K562 (cell line): ENCODE measurements around the gene PRMT3.

Experiments
- BRF2 ChIP-seq: IDR thresholded peaks from 3 replicates; pipeline ENCODE4 v1.6.1; 2011; ENCODE audit warnings: borderline replicate concordance, mild to moderate bottlenecking; ENCODE audit not compliant: insufficient read length, insufficient read depth
- CEBPB ChIP-seq: fragments of 450-650 bp; IDR thresholded peaks from 2 replicates; pipeline ENCODE4 v1.6.1; 2016; ENCODE audit warnings: missing genetic modification characterization, missing compliant biosample characterization
- CREB5 ChIP-seq: fragments of 250-450 bp; sonication (Bioruptor Pico); IDR thresholded peaks from 2 replicates; pipeline ENCODE4 v1.5.0; 2020; ENCODE audit warnings: mild to moderate bottlenecking
- CTCF ChIP-seq, 3 experiments: IDR thresholded peaks in 2 of 3; conservative IDR thresholded peaks in 1 of 3; 2 replicates each; pipeline ENCODE4 v1.5.1; 2011 to 2012; ENCODE audit warnings: low read length in 3 of 3, mild to moderate bottlenecking in 3 of 3, control low read depth in 2 of 3, improper control_type of control experiment in 1 of 3, inconsistent platforms in 1 of 3, low read depth in 1 of 3, mixed read lengths in 1 of 3, moderate library complexity in 1 of 3; ENCODE audit not compliant: insufficient read depth in 2 of 3
- GTF2B ChIP-seq: IDR thresholded peaks from 2 replicates; pipeline ENCODE4 v1.6.1; 2011; ENCODE audit not compliant: insufficient read length; ENCODE audit errors: extremely low read depth
- HMBOX1 ChIP-seq: sonication (generic); IDR thresholded peaks from 2 replicates; pipeline ENCODE4 v1.6.1; 2016
- MYNN ChIP-seq, 2 experiments: sonication (generic); formaldehyde crosslinking in 1 of 2; IDR thresholded peaks; 2 replicates each; pipeline versions ENCODE4 v1.5.0 to v1.6.1; 2016 to 2020; ENCODE audit warnings: antibody characterized with exemption in 1 of 2, missing genetic modification reagents in 1 of 2
- RBBP5 ChIP-seq: fragments of 200-600 bp; sonication (generic); IDR thresholded peaks from 2 replicates; pipeline ENCODE4 v1.6.1; 2012; ENCODE audit warnings: borderline replicate concordance, mild to moderate bottlenecking, low read length, control low read depth, inconsistent platforms; ENCODE audit not compliant: insufficient read depth, poor library complexity, severe bottlenecking
- ZBTB49 ChIP-seq: sonication (generic); formaldehyde crosslinking; IDR thresholded peaks from 2 replicates; pipeline ENCODE4 v1.8.0; 2022; ENCODE audit warnings: missing genetic modification reagents, mild to moderate bottlenecking, borderline replicate concordance
- ZC3H11A ChIP-seq: IDR thresholded peaks from 2 replicates; pipeline ENCODE4 v1.6.1; 2012; ENCODE audit warnings: low read depth, low read length, improper control_type of control experiment

GRCh38 chr11:20406484-20406883, 19.0 kb downstream of the PRMT3 start:
- TF ChIP-seq CTCF (IDR thresholded peaks at IDR 0.05 in 2 of 3, conservative IDR thresholded peaks at IDR 0.05 in 1 of 3; ENCODE audit: insufficient read depth in 2 of 3, low read depth in 1 of 3, low read length in 3 of 3) (no peak), BRF2 (no peak), GTF2B (no peak), RBBP5 (no peak), HMBOX1 (no peak), CREB5 (no peak), ZBTB49 (CRISPR knock-in tag) (no peak), ZC3H11A (no peak), MYNN (IDR thresholded peaks at IDR 0.05) (no peak), MYNN (CRISPR knock-in tag; IDR thresholded peaks at IDR 0.05) (no peak), CEBPB (tag) (no peak)
